B cell (primary cell): ENCODE results near the gene ADCY3. TPM values are rescaled to one million over a fixed set of nuclear protein-coding genes. Genes with fewer than 3 reads are reported as not detected.

Experiments
- polyA plus RNA-seq: library from polyadenylated mRNA; depleted of rRNA; stranded (reverse); fragments of >200 nt; gene quantifications from 2 replicates; pipeline ENCODE4 v1.2.3, GENCODE V29; 2012
- small RNA-seq: library from RNA; depleted of rRNA; stranded (forward); fragments of <200 nt; gene quantifications from one replicate; pipeline ENCODE3, GENCODE V24; 2012; ENCODE audit warnings: low replicate concordance, low read depth; ENCODE audit not compliant: insufficient read length
- total RNA-seq, 2 donors: library from RNA; stranded (reverse); fragments of 120-200 nt in 1 of 2; gene quantifications; 1 replicate in 1 of 2; 2 replicates in 1 of 2; pipeline versions ENCODE4 v1.2.3 to v1.2.4, GENCODE V29; 2013 to 2022

Gene ADCY3
- total and polyA plus RNA-seq, 2 donors (not counting 1 experiment from before 2014, with no cell fraction given): 48.4 to 73.0 TPM

Small RNA genes lying within 50 kb of the gene (small RNA-seq; reads per million reads assigned to genes)
- gene AC013267.1 (not detected), gene RF00016 (not detected)

Other genes starting within 250 kb of the ADCY3 start
- 20.2 and 20.4 TPM in 2 replicates for gene PTRHD1, start 126.8 kb downstream of the ADCY3 start, total RNA-seq
- gene PTRHD1, start 126.8 kb downstream of the ADCY3 start, polyA plus RNA-seq: 16.6 and 29.8 TPM in 2 replicates
- 10.4 and 10.8 TPM in 2 replicates for gene CENPO, start 126.8 kb downstream of the ADCY3 start, total RNA-seq
- 3.8 and 4.5 TPM in 2 replicates for gene CENPO, start 126.8 kb downstream of the ADCY3 start, polyA plus RNA-seq
- gene DNAJC27, start 51.7 kb upstream of the ADCY3 start, total RNA-seq: 15.6 and 16.6 TPM in 2 replicates
- 6.0 and 12.5 TPM in 2 replicates for gene DNAJC27, start 51.7 kb upstream of the ADCY3 start, polyA plus RNA-seq
- 0.12 and 0.15 TPM in 2 replicates for gene EFR3B, start 121.8 kb upstream of the ADCY3 start, total RNA-seq
- gene EFR3B, start 121.8 kb upstream of the ADCY3 start, polyA plus RNA-seq: not detected in 2 replicates
- gene POMC, start 248.3 kb upstream of the ADCY3 start, total RNA-seq: 3.4 and 4.3 TPM in 2 replicates
- 16.7 and 21.2 TPM in 2 replicates for gene POMC, start 248.3 kb upstream of the ADCY3 start, polyA plus RNA-seq